GM10266 (cell line): ENCODE measurements around the gene MACIR.

Experiments used
- DNase-seq: peaks from one replicate; pipeline ENCODE4 v3.0.0; 2012; ENCODE audit errors: extremely low spot score
- TF ChIP-seq, protein P1 (sequence below): IDR thresholded peaks from 2 replicates; pipeline ENCODE4 v1.5.1; 2012; ENCODE audit warnings: mild to moderate bottlenecking, low read depth; ENCODE audit not compliant: control insufficient read depth, insufficient read depth; ENCODE audit errors: missing control alignments

The MACIR gene

DNA sequence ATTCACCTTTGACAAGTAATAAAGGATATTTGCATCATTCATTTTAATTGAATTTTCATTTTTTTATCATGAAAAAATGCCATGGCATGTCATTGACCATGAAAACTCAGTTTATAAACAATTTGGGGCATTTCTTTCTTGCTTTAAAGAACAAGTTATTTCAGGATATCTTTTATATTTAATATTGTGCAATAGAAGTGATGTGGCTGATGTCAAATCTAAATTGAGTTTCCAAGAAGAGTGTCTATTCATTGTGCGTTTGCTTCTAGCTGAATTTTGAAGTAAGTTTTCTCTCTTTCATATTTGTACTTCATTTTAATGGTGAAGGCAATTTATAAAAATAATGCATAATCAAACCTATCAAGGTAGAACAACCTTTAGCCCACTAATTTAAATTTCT, 30.5 kb downstream of the MACIR start:
- DNase-seq: no peak
- TF ChIP-seq, protein P1, sequence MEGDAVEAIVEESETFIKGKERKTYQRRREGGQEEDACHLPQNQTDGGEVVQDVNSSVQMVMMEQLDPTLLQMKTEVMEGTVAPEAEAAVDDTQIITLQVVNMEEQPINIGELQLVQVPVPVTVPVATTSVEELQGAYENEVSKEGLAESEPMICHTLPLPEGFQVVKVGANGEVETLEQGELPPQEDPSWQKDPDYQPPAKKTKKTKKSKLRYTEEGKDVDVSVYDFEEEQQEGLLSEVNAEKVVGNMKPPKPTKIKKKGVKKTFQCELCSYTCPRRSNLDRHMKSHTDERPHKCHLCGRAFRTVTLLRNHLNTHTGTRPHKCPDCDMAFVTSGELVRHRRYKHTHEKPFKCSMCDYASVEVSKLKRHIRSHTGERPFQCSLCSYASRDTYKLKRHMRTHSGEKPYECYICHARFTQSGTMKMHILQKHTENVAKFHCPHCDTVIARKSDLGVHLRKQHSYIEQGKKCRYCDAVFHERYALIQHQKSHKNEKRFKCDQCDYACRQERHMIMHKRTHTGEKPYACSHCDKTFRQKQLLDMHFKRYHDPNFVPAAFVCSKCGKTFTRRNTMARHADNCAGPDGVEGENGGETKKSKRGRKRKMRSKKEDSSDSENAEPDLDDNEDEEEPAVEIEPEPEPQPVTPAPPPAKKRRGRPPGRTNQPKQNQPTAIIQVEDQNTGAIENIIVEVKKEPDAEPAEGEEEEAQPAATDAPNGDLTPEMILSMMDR: no peak

DNA sequence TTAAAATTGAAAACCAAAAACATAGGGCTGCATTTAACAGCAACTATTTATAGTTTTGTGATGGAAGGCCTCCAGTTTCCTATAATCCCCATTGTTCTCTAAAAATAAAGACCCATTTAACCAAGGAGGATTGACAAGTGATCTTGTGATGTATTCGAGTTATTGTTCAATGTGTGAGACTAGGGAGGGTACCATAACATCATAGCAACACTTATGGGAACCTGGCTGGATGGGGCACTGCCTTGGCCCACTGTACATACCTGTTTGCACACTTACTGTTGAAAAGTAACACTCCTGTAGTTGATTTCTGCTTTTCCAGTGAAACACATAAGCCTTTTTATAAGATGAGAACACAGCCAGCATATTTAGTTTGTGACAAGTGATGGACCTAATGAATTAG, 32.3 kb downstream of the MACIR start:
- DNase-seq: no peak
- TF ChIP-seq, protein P1: no peak

DNA sequence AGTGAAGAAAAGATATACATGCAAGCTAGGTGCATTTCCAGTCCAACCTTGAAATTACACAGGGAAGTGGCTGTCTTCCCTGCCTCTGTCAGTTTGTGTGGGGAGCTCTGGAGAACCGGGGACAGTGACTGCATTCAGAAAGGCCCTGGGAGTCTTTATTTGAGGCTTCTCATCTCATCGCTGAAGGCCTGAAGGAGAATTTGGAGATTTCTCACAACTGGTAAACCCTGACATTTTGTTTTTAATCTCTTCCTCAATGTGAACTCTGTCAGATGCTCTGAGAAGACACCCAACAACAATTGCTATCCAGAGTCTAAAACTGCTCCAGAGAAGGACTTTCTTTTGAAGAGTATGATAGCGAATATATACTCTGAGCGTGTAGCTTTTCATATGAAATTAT, 33.0 kb downstream of the MACIR start:
- TF ChIP-seq, protein P1: no peak
- DNase-seq: no peak

DNA sequence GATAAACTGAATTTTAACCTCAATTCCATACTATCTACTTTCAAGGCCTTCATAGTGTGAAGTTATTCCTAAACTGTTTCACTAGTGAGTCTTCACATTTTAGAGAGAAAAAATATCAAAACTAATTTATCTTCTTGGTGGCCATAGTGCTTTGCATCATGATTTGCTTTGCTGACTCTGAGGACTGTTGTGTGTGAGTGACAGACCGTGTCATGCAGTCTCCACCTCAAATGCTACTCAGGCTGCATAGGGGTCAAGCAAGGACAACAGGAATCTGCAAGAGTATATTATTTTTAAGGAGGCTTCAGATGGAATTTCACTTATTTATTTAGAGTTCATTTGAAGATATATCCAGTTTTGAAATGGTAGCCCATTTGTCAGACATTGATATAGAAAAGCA, 34.5 kb downstream of the MACIR start:
- TF ChIP-seq, protein P1: no peak
- no peak for DNase-seq

DNA sequence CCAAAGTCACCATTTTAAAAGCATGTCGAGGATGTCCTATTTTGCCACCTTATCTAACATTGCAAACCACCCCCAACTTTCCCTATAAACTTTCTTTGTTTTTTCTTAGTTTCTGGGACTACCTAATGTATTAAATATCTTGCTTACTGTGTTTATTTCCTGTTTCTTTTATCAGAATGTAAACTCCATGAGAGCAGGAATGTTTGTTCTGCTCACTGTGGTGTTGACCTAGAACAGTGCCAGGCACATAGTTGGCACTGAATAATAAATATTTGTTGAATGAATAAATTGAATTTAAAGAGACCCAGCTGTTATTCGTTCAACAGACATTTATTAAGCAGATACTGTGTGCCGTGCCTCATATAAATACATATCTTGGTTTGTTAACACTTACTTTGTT, 35.2 kb downstream of the MACIR start:
- TF ChIP-seq, protein P1: no peak
- DNase-seq: no peak

DNA sequence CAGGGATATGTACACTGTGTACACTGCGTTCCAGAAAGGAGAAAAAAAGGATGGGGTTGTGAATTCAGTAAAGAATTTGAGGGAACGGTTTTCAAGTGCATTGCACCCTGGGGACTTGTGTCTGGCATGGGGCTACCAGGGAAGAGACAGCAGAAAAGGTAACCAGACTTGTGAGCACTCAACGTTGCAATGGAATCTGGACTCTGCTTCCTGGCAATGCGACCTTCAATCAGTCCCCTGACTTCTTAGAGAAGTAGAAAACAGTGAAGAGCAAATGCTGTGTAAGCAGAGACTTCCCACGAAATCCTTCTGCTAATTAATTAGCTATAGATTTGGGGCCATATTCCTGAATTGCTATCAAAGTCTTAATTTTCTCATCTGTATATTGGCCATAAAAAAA, 36.3 kb downstream of the MACIR start:
- DNase-seq: no peak
- TF ChIP-seq, protein P1: no peak

DNA sequence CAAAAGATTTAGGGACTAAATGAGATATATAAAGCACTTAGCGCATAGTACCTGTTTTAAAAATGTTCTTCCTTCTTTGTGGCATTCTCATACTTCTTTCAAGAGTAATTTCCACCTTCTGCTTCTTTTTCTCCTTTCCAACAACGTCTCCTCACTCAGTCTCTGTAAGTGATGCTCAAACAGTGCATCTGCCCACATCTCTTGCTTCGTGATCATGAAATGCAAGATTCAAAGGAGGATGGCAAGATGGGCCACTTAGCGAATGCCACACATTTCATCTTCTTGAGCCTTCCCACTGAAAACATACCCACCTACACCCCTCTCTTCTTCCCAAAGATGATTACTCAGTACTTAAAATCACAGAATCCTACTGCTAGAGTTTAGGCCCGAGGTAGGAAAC, 36.9 kb downstream of the MACIR start:
- DNase-seq: no peak
- TF ChIP-seq, protein P1: no peak

DNA sequence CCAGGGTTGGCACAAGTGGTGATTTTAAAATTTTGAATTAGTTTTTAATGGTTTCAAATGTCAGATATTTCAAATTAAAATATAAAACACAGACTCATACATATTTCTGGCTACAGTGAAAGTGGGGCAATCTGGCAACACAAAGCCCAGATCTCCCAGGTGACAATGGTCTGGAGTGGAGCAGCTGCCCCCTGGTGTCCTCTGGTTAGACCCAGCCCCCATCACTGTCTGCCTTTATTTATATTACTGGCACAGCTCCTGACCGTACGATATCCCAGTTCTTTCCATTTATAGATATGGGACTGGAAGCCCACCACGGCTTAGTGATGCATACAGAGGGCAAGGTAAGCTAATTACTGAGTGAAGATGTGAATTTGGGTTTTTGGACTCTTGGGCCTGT, 37.3 kb downstream of the MACIR start:
- TF ChIP-seq, protein P1: peak; percentile 19
- no peak for DNase-seq
